Upper lobe of left lung (tissue), 6 donors: Measurements from ENCODE around the gene PNMA6A. TPM values are rescaled to one million over a fixed set of nuclear protein-coding genes. Genes with fewer than 3 reads are reported as not detected.
"Not testable (repeated sequence)": the region's sequence is repeated elsewhere in the genome, so short reads cannot be mapped to it uniquely, and the experiment has no call there.

Experiments used
- ATAC-seq, 2 donors: fragments of 200-7000 bp; cut with Tn5 transposase; one replicate each; pipeline ENCODE4 v1.9.1; 2022; ENCODE audit warnings: mild to moderate bottlenecking in 2 of 2, moderate library complexity in 2 of 2; ENCODE audit not compliant: low FRiP score in 2 of 2
- DNase-seq, 2 donors: peaks; one replicate each; pipeline ENCODE4 v3.0.0-alpha.2; 2019 to 2020
- H3K27ac ChIP-seq, 4 donors: fragments of 200-600 bp; sonication (generic); one replicate each; pipeline ENCODE4 v1.5.1; 2016 to 2019
- H3K27me3 ChIP-seq, 4 donors: fragments of 200-600 bp; sonication (generic); one replicate each; pipeline ENCODE4 v1.5.1; 2017 to 2019
- H3K36me3 ChIP-seq, 4 donors: fragments of 200-600 bp; sonication (generic); one replicate each; pipeline ENCODE4 v1.5.1; 2016 to 2019
- H3K4me1 ChIP-seq, 4 donors: fragments of 200-600 bp; sonication (generic); one replicate each; pipeline ENCODE4 v1.5.1; 2018 to 2019
- H3K4me3 ChIP-seq, 4 donors: fragments of 200-600 bp; sonication (generic); one replicate each; pipeline ENCODE4 v1.5.1; 2017 to 2019; ENCODE audit warnings: mild to moderate bottlenecking in 2 of 4, moderate library complexity in 1 of 4
- H3K9me3 ChIP-seq, 4 donors: fragments of 200-600 bp; sonication (generic); one replicate each; pipeline ENCODE4 v1.5.1; 2018 to 2019
- CTCF ChIP-seq, 6 experiments: fragments of 450-650 bp in 4 of 6; fragments of 200-600 bp in 2 of 6; sonication (generic) in 2 of 6; IDR thresholded peaks; one replicate each; pipeline ENCODE4 v1.5.1; 2016 to 2019; ENCODE audit warnings: antibody characterized with exemption in 6 of 6
- EP300 ChIP-seq, 4 donors: sonication (generic); formaldehyde crosslinking; IDR thresholded peaks; one replicate each; pipeline ENCODE4 v1.5.1; 2017; ENCODE audit warnings: antibody characterized with exemption in 4 of 4, control low read depth in 2 of 4
- POLR2A ChIP-seq, 4 donors: fragments of 450-650 bp; IDR thresholded peaks; one replicate each; pipeline ENCODE4 v1.5.1; 2016 to 2017; ENCODE audit warnings: antibody characterized with exemption in 4 of 4, mild to moderate bottlenecking in 2 of 4
- POLR2AphosphoS5 ChIP-seq, 2 donors: sonication (generic); formaldehyde crosslinking; IDR thresholded peaks; one replicate each; pipeline ENCODE4 v1.5.1; 2017; ENCODE audit warnings: antibody characterized with exemption in 2 of 2
- WGBS, 2 donors: methylation state at CpG; one replicate each; pipeline ENCODE4 v1.1.5; 2017 to 2018; 5-methylcytosine and 5-hydroxymethylcytosine counted together
- total RNA-seq, 6 donors: library from RNA; depleted of rRNA in 4 of 6; stranded (reverse); fragments of >200 nt in 4 of 6; gene quantifications; one replicate each; pipeline versions ENCODE4 v1.1.0 to v1.2.1, GENCODE V29; 2016 to 2021
- donor health status: DM: no; HTN: no; CAD: no; lungs with moderate emphysema.
- donor health status: DM: no; HTN: yes; CAD: no; lungs with severe emphysema.

PNMA6A gene
- total RNA-seq, 6 donors from 2014 or later = 0.86 to 2.7 (median 2.2) TPM; not detected in 1

GRCh38 chrX:153075366-153075765, 3.1 kb downstream of the PNMA6A start:
- no peak for ATAC-seq
- Histone ChIP-seq H3K9me3 (no peaks in the 10 kb centered on the region), H3K4me1 (no peaks in the 10 kb centered on the region), H3K27me3 (no peaks in the 10 kb centered on the region), H3K4me3 (no peak overlapping the region), H3K36me3 (no peaks in the 10 kb centered on the region), H3K27ac (no peak overlapping the region)
- 94% methylated on average over 14 of the region's 14 CpGs; no CpG with 5 or more reads in 1 of the 2 donors for WGBS, 2 donors
- DNase-seq = peak in 1 of 2 donors; percentile 54
- TF ChIP-seq POLR2AphosphoS5 (IDR thresholded peaks at IDR 0.05) (no peak), CTCF (IDR thresholded peaks at IDR 0.05) (no peak), POLR2A (IDR thresholded peaks at IDR 0.05) (no peak), EP300 (IDR thresholded peaks at IDR 0.05) (no peak)

- no CpG with 5 or more reads among the region's 76 CpGs for WGBS, 2 donors
- not testable (repeated sequence) for H3K27ac ChIP-seq, H3K36me3 ChIP-seq, DNase-seq, H3K4me3 ChIP-seq, H3K4me1 ChIP-seq, H3K9me3 ChIP-seq, H3K27me3 ChIP-seq
- peak in 1 of 2 donors; percentile 85 for ATAC-seq
These were observed 5.3 kb downstream of the PNMA6A start for GRCh38 chrX:153077437-153078135.

GRCh38 chrX:153083238-153083923, 11.1 kb downstream of the PNMA6A start:
- H3K9me3 ChIP-seq, H3K4me1 ChIP-seq, H3K36me3 ChIP-seq, H3K27me3 ChIP-seq, H3K4me3 ChIP-seq, H3K27ac ChIP-seq: not testable (repeated sequence)
- 40 to 83% methylated on average over 1 to 13 of the region's 23 CpGs for whole genome bisulfite sequencing, 2 donors
- peak in 1 of 2 donors; percentile 13 for ATAC-seq
- peak in 1 of 2 donors; percentile 36 for DNase-seq

- H3K27ac ChIP-seq = no peak overlapping the region
- no peak for TF ChIP-seq CTCF (IDR thresholded peaks at IDR 0.05)
- TF ChIP-seq EP300 (IDR thresholded peaks at IDR 0.05) = no peak
- TF ChIP-seq POLR2AphosphoS5 (IDR thresholded peaks at IDR 0.05) = no peak
- no peak for TF ChIP-seq POLR2A (IDR thresholded peaks at IDR 0.05)
- no peak for ATAC-seq
- WGBS, 2 donors = 75% methylated on average over 3 of the region's 3 CpGs; no CpG with 5 or more reads in 1 of the 2 donors
- H3K4me3 ChIP-seq = no peak overlapping the region
- H3K27me3 ChIP-seq = no peaks in the 10 kb centered on the region
- no peaks in the 10 kb centered on the region for H3K36me3 ChIP-seq
- no peak for DNase-seq
- H3K4me1 ChIP-seq = no peaks in the 10 kb centered on the region
- peaks cover 0 to 35% (median 0%) of the 10 kb centered on the region in 4 donors for H3K9me3 ChIP-seq
These were observed 30.2 kb downstream of the PNMA6A start for GRCh38 chrX:153102418-153102817.

- DNase-seq, H3K4me1 ChIP-seq, H3K36me3 ChIP-seq, H3K4me3 ChIP-seq, H3K27me3 ChIP-seq, H3K27ac ChIP-seq, ATAC-seq: not testable (repeated sequence)
- H3K9me3 ChIP-seq = peaks cover 0 to 35% (median 0%) of the 10 kb centered on the region in 4 donors
- 58 to 71% methylated on average over 1 of the region's 1 CpG for WGBS, 2 donors
These were observed 32.7 kb downstream of the PNMA6A start for GRCh38 chrX:153104959-153105358.

- not testable (repeated sequence) for DNase-seq, H3K27ac ChIP-seq, H3K36me3 ChIP-seq, H3K27me3 ChIP-seq, H3K4me1 ChIP-seq, H3K4me3 ChIP-seq
- 13 to 25% methylated on average over 2 of the region's 12 CpGs for WGBS, 2 donors
- ATAC-seq = peak in 1 of 2 donors; percentile 31
- H3K9me3 ChIP-seq = peaks cover 0 to 28% (median 0%) of the 10 kb centered on the region in 4 donors
These were observed 34.0 kb downstream of the PNMA6A start for GRCh38 chrX:153106092-153106801.

- not testable (repeated sequence) for H3K27me3 ChIP-seq, H3K4me3 ChIP-seq, DNase-seq
These were observed 38.5 kb downstream of the PNMA6A start for GRCh38 chrX:153110735-153111134.

GRCh38 chrX:153113851-153114250, 41.6 kb downstream of the PNMA6A start:
- not testable (repeated sequence) for H3K27ac ChIP-seq, H3K9me3 ChIP-seq, H3K36me3 ChIP-seq, H3K4me1 ChIP-seq, ATAC-seq, H3K27me3 ChIP-seq, H3K4me3 ChIP-seq, DNase-seq
- WGBS, 2 donors = no CpG with 5 or more reads among the region's 9 CpGs

More at GRCh38 chrX:153110735-153111134, 38.5 kb downstream of the PNMA6A start:
- ATAC-seq, H3K4me1 ChIP-seq, H3K36me3 ChIP-seq, H3K9me3 ChIP-seq, H3K27ac ChIP-seq: not testable (repeated sequence)
- no CpG with 5 or more reads among the region's 2 CpGs for WGBS, 2 donors

GRCh38 chrX:153117754-153118153, 45.5 kb downstream of the PNMA6A start:
- not testable (repeated sequence) for H3K4me1 ChIP-seq, H3K4me3 ChIP-seq, H3K27ac ChIP-seq, ATAC-seq, DNase-seq, H3K27me3 ChIP-seq, H3K9me3 ChIP-seq, H3K36me3 ChIP-seq
- no CpG with 5 or more reads among the region's 3 CpGs for WGBS, 2 donors

- not testable (repeated sequence) for H3K4me1 ChIP-seq, H3K36me3 ChIP-seq, H3K4me3 ChIP-seq, H3K9me3 ChIP-seq, ATAC-seq, DNase-seq, H3K27me3 ChIP-seq, H3K27ac ChIP-seq
- WGBS, 2 donors = no CpG with 5 or more reads among the region's 8 CpGs
These were observed 48.0 kb downstream of the PNMA6A start for GRCh38 chrX:153120230-153120629.
